ENCODE results near the gene HBE1. TPM values are rescaled to one million over a fixed set of nuclear protein-coding genes. Genes with fewer than 3 reads are reported as not detected.

The HBE1 gene
- total and polyA plus RNA-seq, 4 experiments from 2014 or later = not detected

GRCh38 chr11:5277807-5278382 is 8.2 kb upstream of the HBE1 start:
- no peak overlapping the region for H3K4me3 Mint-ChIP-seq
- no peak for DNase-seq
- no peak overlapping the region for H3K27ac Mint-ChIP-seq
- Histone ChIP-seq H3K27me3 (ENCODE audit: insufficient read depth, low read length) (no peaks in the 10 kb centered on the region), H3K27ac (ENCODE audit: low read depth, low read length) (no peak overlapping the region), H3K9me3 (ENCODE audit: control insufficient read depth in 1 of 2, low read length in 2 of 2) (no peaks in the 10 kb centered on the region), H3K4me3 (ENCODE audit: low read length in 2 of 2) (no peak overlapping the region), H3K4me1 (ENCODE audit: insufficient read depth, low read length) (no peaks in the 10 kb centered on the region), H3K36me3 (ENCODE audit: insufficient read depth, low read length) (no peaks in the 10 kb centered on the region)
- H3K27me3 Mint-ChIP-seq = peaks cover 1 to 2% of the 10 kb centered on the region in 2 donors
- H3K9me3 Mint-ChIP-seq = peaks cover 0 to 3% (median 0%) of the 10 kb centered on the region in 8 donors
- H3K36me3 Mint-ChIP-seq = no peaks in the 10 kb centered on the region
- CTCF ChIA-PET (ENCODE audit: partially characterized antibody) = no interaction called here
- intact Hi-C loops (cut with micrococcal nuclease) = no loop called here
- POLR2A ChIA-PET (ENCODE audit: partially characterized antibody) = no interaction called here
- H3K4me1 Mint-ChIP-seq = no peaks in the 10 kb centered on the region

- Histone ChIP-seq H3K4me3 (ENCODE audit: low read length in 2 of 2) (no peak overlapping the region), H3K9me3 (ENCODE audit: control insufficient read depth in 1 of 2, low read length in 2 of 2) (no peaks in the 10 kb centered on the region), H3K4me1 (ENCODE audit: insufficient read depth, low read length) (no peaks in the 10 kb centered on the region), H3K27me3 (ENCODE audit: insufficient read depth, low read length) (no peaks in the 10 kb centered on the region), H3K27ac (ENCODE audit: low read depth, low read length) (no peak overlapping the region), H3K36me3 (ENCODE audit: insufficient read depth, low read length) (no peaks in the 10 kb centered on the region)
- no peak for DNase-seq
- CTCF ChIA-PET (ENCODE audit: partially characterized antibody) = no interaction called here
- Mint-ChIP-seq H3K27ac (no peak overlapping the region), H3K4me3 (no peak overlapping the region), H3K36me3 (no peaks in the 10 kb centered on the region), H3K9me3 (peaks cover 0 to 3% (median 0%) of the 10 kb centered on the region in 8 donors), H3K27me3 (peaks cover 0 to 2% of the 10 kb centered on the region in 2 donors), H3K4me1 (no peaks in the 10 kb centered on the region)
- intact Hi-C loops (cut with micrococcal nuclease) = no loop called here
- POLR2A ChIA-PET (ENCODE audit: partially characterized antibody) = interaction anchor here (0.6 kb wide), 1 partner anchor 1090 kb away, joined by 5 read pairs; no protein-coding TSS in a partner anchor
These were observed 7.0 kb upstream of the HBE1 start for GRCh38 chr11:5276697-5277096.

GRCh38 chr11:5275369-5276110 is 5.8 kb upstream of the HBE1 start:
- ChIA-PET POLR2A (ENCODE audit: partially characterized antibody) (no interaction called here), CTCF (ENCODE audit: partially characterized antibody) (no interaction called here)
- no peaks in the 10 kb centered on the region for H3K4me1 Mint-ChIP-seq
- peaks cover 0 to 3% (median 0%) of the 10 kb centered on the region in 8 donors for H3K9me3 Mint-ChIP-seq
- H3K4me3 Mint-ChIP-seq = no peak overlapping the region
- no peaks in the 10 kb centered on the region for H3K36me3 ChIP-seq (ENCODE audit: insufficient read depth, low read length)
- no peaks in the 10 kb centered on the region for H3K9me3 ChIP-seq (ENCODE audit: control insufficient read depth in 1 of 2, low read length in 2 of 2)
- no peaks in the 10 kb centered on the region for H3K36me3 Mint-ChIP-seq
- H3K27ac ChIP-seq (ENCODE audit: low read depth, low read length) = no peak overlapping the region
- H3K27me3 Mint-ChIP-seq = peaks cover 0 to 2% of the 10 kb centered on the region in 2 donors
- intact Hi-C loops (cut with micrococcal nuclease) = no loop called here
- H3K4me3 ChIP-seq (ENCODE audit: low read length in 2 of 2) = no peak overlapping the region
- H3K4me1 ChIP-seq (ENCODE audit: insufficient read depth, low read length) = no peaks in the 10 kb centered on the region
- no peak overlapping the region for H3K27ac Mint-ChIP-seq
- no peak for DNase-seq
- H3K27me3 ChIP-seq (ENCODE audit: insufficient read depth, low read length) = no peaks in the 10 kb centered on the region

- H3K4me3 ChIP-seq (ENCODE audit: low read length in 2 of 2) = no peak overlapping the region
- H3K9me3 ChIP-seq (ENCODE audit: control insufficient read depth in 1 of 2, low read length in 2 of 2) = no peaks in the 10 kb centered on the region
- H3K27me3 Mint-ChIP-seq = peaks cover 0 to 2% of the 10 kb centered on the region in 2 donors
- POLR2A ChIA-PET (ENCODE audit: partially characterized antibody) = no interaction called here
- H3K36me3 Mint-ChIP-seq = no peaks in the 10 kb centered on the region
- H3K9me3 Mint-ChIP-seq = peaks cover 0 to 3% (median 0%) of the 10 kb centered on the region in 8 donors
- no peak overlapping the region for H3K4me3 Mint-ChIP-seq
- no peak overlapping the region for H3K27ac ChIP-seq (ENCODE audit: low read depth, low read length)
- DNase-seq = no peak
- H3K27me3 ChIP-seq (ENCODE audit: insufficient read depth, low read length) = no peaks in the 10 kb centered on the region
- no peak overlapping the region for H3K27ac Mint-ChIP-seq
- no peaks in the 10 kb centered on the region for H3K4me1 Mint-ChIP-seq
- CTCF ChIA-PET (ENCODE audit: partially characterized antibody) = no interaction called here
- no peaks in the 10 kb centered on the region for H3K4me1 ChIP-seq (ENCODE audit: insufficient read depth, low read length)
- intact Hi-C loops (cut with micrococcal nuclease) = no loop called here
- no peaks in the 10 kb centered on the region for H3K36me3 ChIP-seq (ENCODE audit: insufficient read depth, low read length)
These were observed 4.7 kb upstream of the HBE1 start for GRCh38 chr11:5274395-5274794.

GRCh38 chr11:5272395-5273017 is 2.8 kb upstream of the HBE1 start:
- H3K36me3 Mint-ChIP-seq = no peaks in the 10 kb centered on the region
- CTCF ChIA-PET (ENCODE audit: partially characterized antibody) = no interaction called here
- no peak overlapping the region for H3K4me3 Mint-ChIP-seq
- intact Hi-C loops (cut with micrococcal nuclease) = no loop called here
- no peak for DNase-seq
- Histone ChIP-seq H3K27me3 (ENCODE audit: insufficient read depth, low read length) (no peaks in the 10 kb centered on the region), H3K4me1 (ENCODE audit: insufficient read depth, low read length) (no peaks in the 10 kb centered on the region), H3K4me3 (ENCODE audit: low read length in 2 of 2) (no peak overlapping the region), H3K36me3 (ENCODE audit: insufficient read depth, low read length) (no peaks in the 10 kb centered on the region), H3K9me3 (ENCODE audit: control insufficient read depth in 1 of 2, low read length in 2 of 2) (no peaks in the 10 kb centered on the region), H3K27ac (ENCODE audit: low read depth, low read length) (no peak overlapping the region)
- POLR2A ChIA-PET (ENCODE audit: partially characterized antibody) = no interaction called here
- no peaks in the 10 kb centered on the region for H3K4me1 Mint-ChIP-seq
- H3K9me3 Mint-ChIP-seq = peaks cover 0 to 3% (median 0%) of the 10 kb centered on the region in 8 donors
- peaks cover 0 to 2% of the 10 kb centered on the region in 2 donors for H3K27me3 Mint-ChIP-seq
- no peak overlapping the region for H3K27ac Mint-ChIP-seq

GRCh38 chr11:5267033-5267563 is 2.6 kb downstream of the HBE1 start:
- H3K36me3 ChIP-seq (ENCODE audit: insufficient read depth, low read length) = no peaks in the 10 kb centered on the region
- H3K4me1 ChIP-seq (ENCODE audit: insufficient read depth, low read length) = no peaks in the 10 kb centered on the region
- no peak overlapping the region for H3K4me3 ChIP-seq (ENCODE audit: low read length in 2 of 2)
- Mint-ChIP-seq H3K9me3 (peaks cover 0 to 9% (median 0%) of the 10 kb centered on the region in 8 donors), H3K4me1 (no peaks in the 10 kb centered on the region), H3K27me3 (peaks cover 2 to 3% of the 10 kb centered on the region in 2 donors), H3K4me3 (no peak overlapping the region), H3K36me3 (no peaks in the 10 kb centered on the region), H3K27ac (no peak overlapping the region)
- intact Hi-C loops (cut with micrococcal nuclease) = no loop called here
- DNase-seq = no peak
- no peaks in the 10 kb centered on the region for H3K9me3 ChIP-seq (ENCODE audit: control insufficient read depth in 1 of 2, low read length in 2 of 2)
- ChIA-PET CTCF (ENCODE audit: partially characterized antibody) (no interaction called here), POLR2A (ENCODE audit: partially characterized antibody) (no interaction called here)
- no peaks in the 10 kb centered on the region for H3K27me3 ChIP-seq (ENCODE audit: insufficient read depth, low read length)
- no peak overlapping the region for H3K27ac ChIP-seq (ENCODE audit: low read depth, low read length)

GRCh38 chr11:5266609-5267008 is 3.1 kb downstream of the HBE1 start:
- no peak overlapping the region for H3K27ac ChIP-seq (ENCODE audit: low read depth, low read length)
- POLR2A ChIA-PET (ENCODE audit: partially characterized antibody) = no interaction called here
- H3K36me3 Mint-ChIP-seq = no peaks in the 10 kb centered on the region

More at GRCh38 chr11:5266609-5267008, 3.1 kb downstream of the HBE1 start:
- Histone ChIP-seq H3K4me1 (ENCODE audit: insufficient read depth, low read length) (no peaks in the 10 kb centered on the region), H3K9me3 (ENCODE audit: control insufficient read depth in 1 of 2, low read length in 2 of 2) (no peaks in the 10 kb centered on the region), H3K4me3 (ENCODE audit: low read length in 2 of 2) (no peak overlapping the region), H3K27me3 (ENCODE audit: insufficient read depth, low read length) (no peaks in the 10 kb centered on the region), H3K36me3 (ENCODE audit: insufficient read depth, low read length) (no peaks in the 10 kb centered on the region)
- H3K4me1 Mint-ChIP-seq = no peaks in the 10 kb centered on the region
- CTCF ChIA-PET (ENCODE audit: partially characterized antibody) = no interaction called here
- H3K27me3 Mint-ChIP-seq = peaks cover 2 to 3% of the 10 kb centered on the region in 2 donors
- no peak overlapping the region for H3K27ac Mint-ChIP-seq
- intact Hi-C loops (cut with micrococcal nuclease) = no loop called here
- no peak overlapping the region for H3K4me3 Mint-ChIP-seq
- DNase-seq = no peak
- peaks cover 0 to 10% (median 0%) of the 10 kb centered on the region in 8 donors for H3K9me3 Mint-ChIP-seq

Data from CD4-positive, alpha-beta memory T cell (primary cell).